Karpas-422 (cell line): ENCODE results near the gene GUCY1B1. TPM values are rescaled to one million over a fixed set of nuclear protein-coding genes. Genes with fewer than 3 reads are reported as not detected.
A peak's percentile ranks its signal among the peaks of the same experiment; 100 is the strongest.

Experiments used
- DNase-seq: peaks from one replicate; pipeline ENCODE4 v3.0.0-alpha.2; 2015
- H2AFZ ChIP-seq: fragments of 200-600 bp; sonication (generic); 2 replicates; pipeline ENCODE4 v1.6.1; 2014; ENCODE audit warnings: antibody characterized with exemption, low read length, mixed read lengths
- H3K27ac ChIP-seq: fragments of 200-600 bp; sonication (generic); 2 replicates; pipeline ENCODE4 v1.5.1; 2014; ENCODE audit warnings: mild to moderate bottlenecking, low read length, moderate library complexity
- H3K27me3 ChIP-seq: fragments of 200-600 bp; sonication (generic); 2 replicates; pipeline ENCODE4 v1.6.1; 2014; ENCODE audit warnings: low read length, mixed read lengths
- H3K36me3 ChIP-seq: fragments of 200-600 bp; sonication (generic); 2 replicates; pipeline ENCODE4 v1.6.1; 2014; ENCODE audit warnings: low read length, mixed read lengths; ENCODE audit not compliant: insufficient read depth
- H3K4me1 ChIP-seq: fragments of 200-600 bp; sonication (generic); 2 replicates; pipeline ENCODE4 v1.6.1; 2014; ENCODE audit warnings: mild to moderate bottlenecking, low read length, mixed read lengths
- H3K4me2 ChIP-seq: fragments of 200-600 bp; sonication (generic); 2 replicates; pipeline ENCODE4 v1.6.1; 2014; ENCODE audit warnings: low read length, low read depth, mild to moderate bottlenecking; ENCODE audit not compliant: poor library complexity, severe bottlenecking
- H3K4me3 ChIP-seq: fragments of 200-600 bp; sonication (generic); 2 replicates; pipeline ENCODE4 v1.5.1; 2014; ENCODE audit warnings: mild to moderate bottlenecking, antibody characterized with exemption, low read length, mixed read lengths
- H3K79me2 ChIP-seq: fragments of 200-600 bp; sonication (generic); 2 replicates; pipeline ENCODE4 v1.6.1; 2014; ENCODE audit warnings: mild to moderate bottlenecking, low read length, mixed read lengths
- H3K9ac ChIP-seq: fragments of 200-600 bp; sonication (generic); 2 replicates; pipeline ENCODE4 v1.6.0; 2014; ENCODE audit warnings: low read length
- H3K9me2 ChIP-seq: fragments of 200-600 bp; sonication (generic), shearing (Covaris generic); replicated peaks from 2 replicates; pipeline ENCODE4 v1.6.0; 2014; ENCODE audit warnings: mild to moderate bottlenecking, low read length, moderate library complexity; ENCODE audit not compliant: insufficient read depth
- H3K9me3 ChIP-seq: fragments of 300-700, 200-600 bp; sonication (generic); 2 replicates; pipeline ENCODE4 v1.6.1; 2014; ENCODE audit warnings: low read length, mixed read lengths
- H4K20me1 ChIP-seq: fragments of 200-600 bp; sonication (generic); 2 replicates; pipeline ENCODE4 v1.6.1; 2014; ENCODE audit warnings: mild to moderate bottlenecking, antibody characterized with exemption, low read length, low read depth; ENCODE audit not compliant: insufficient read depth
- total RNA-seq: library from RNA; depleted of rRNA; stranded (reverse); fragments of >200 nt; shearing (Covaris generic); gene quantifications from 2 replicates; pipeline ENCODE4 v1.2.3, GENCODE V29; 2014; ENCODE audit warnings: low replicate concordance

The GUCY1B1 gene
- total RNA-seq, 1 experiment from 2014 or later, result 3.2 TPM

DNA sequence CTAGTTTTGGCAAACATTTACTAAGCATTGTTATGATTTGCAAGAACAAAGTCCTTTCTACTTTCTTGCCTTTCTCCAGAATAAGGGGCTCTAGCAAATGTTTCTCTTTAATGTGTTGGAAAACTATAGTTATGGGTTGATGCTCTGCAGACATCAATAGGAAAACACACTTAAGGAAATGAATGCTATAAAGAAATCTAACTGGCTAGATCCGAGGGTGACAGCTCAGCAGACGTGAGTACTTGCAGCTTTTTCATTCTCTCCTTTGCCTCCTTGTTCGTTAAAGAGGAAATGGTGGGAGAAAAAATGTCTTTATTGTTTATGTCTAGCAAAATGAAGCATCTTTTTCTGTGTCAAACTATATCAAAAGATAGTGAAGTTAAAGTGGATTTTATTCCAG, 6.3 kb downstream of the GUCY1B1 start:
- Histone ChIP-seq H3K27me3 (no peaks in the 10 kb centered on the region), H3K9me2 (no peaks in the 10 kb centered on the region), H3K79me2 (no peaks in the 10 kb centered on the region), H3K9ac (no peak overlapping the region), H2AFZ (peak overlapping the region; percentile 45), H3K9me3 (no peaks in the 10 kb centered on the region), H3K4me3 (no peak overlapping the region), H3K4me2 (peak overlapping the region; percentile 23), H4K20me1 (no peaks in the 10 kb centered on the region), H3K36me3 (no peaks in the 10 kb centered on the region; the same call in 1 of the 2 replicates), H3K4me1 (peaks cover 92% of the 10 kb centered on the region), H3K27ac (peak overlapping the region; percentile 71)
- peak; percentile 57 for DNase-seq

- Histone ChIP-seq H3K36me3 (no peaks in the 10 kb centered on the region; the same call in 1 of the 2 replicates), H3K27ac (peak overlapping the region; percentile 71), H3K4me1 (peaks cover 81% of the 10 kb centered on the region), H3K27me3 (no peaks in the 10 kb centered on the region), H3K9me3 (peaks cover 6% of the 10 kb centered on the region; the same call in 1 of the 2 replicates), H3K79me2 (no peaks in the 10 kb centered on the region), H3K4me2 (peak overlapping the region; percentile 1), H2AFZ (peak overlapping the region; percentile 13), H4K20me1 (no peaks in the 10 kb centered on the region), H3K9ac (no peak overlapping the region), H3K4me3 (no peak overlapping the region), H3K9me2 (no peaks in the 10 kb centered on the region)
- peak; percentile 61 for DNase-seq
These were observed 7.8 kb downstream of the GUCY1B1 start for GRCh38 chr4:155766622-155767021.

GRCh38 chr4:155768370-155768769, 9.5 kb downstream of the GUCY1B1 start:
- H3K4me2 ChIP-seq, result peak overlapping the region; percentile 36
- H3K4me3 ChIP-seq, result no peak overlapping the region
- peak overlapping the region; percentile 59; the same call in 1 of the 2 replicates for H2AFZ ChIP-seq
- no peaks in the 10 kb centered on the region; the same call in 1 of the 2 replicates for H3K36me3 ChIP-seq
- no peaks in the 10 kb centered on the region for H3K79me2 ChIP-seq
- H3K9me3 ChIP-seq, result peaks cover 6% of the 10 kb centered on the region; the same call in 1 of the 2 replicates
- no peak overlapping the region for H3K9ac ChIP-seq
- H3K9me2 ChIP-seq, result no peaks in the 10 kb centered on the region
- DNase-seq, result no peak
- peaks cover 74% of the 10 kb centered on the region for H3K4me1 ChIP-seq
- H3K27ac ChIP-seq, result peak overlapping the region; percentile 71
- no peaks in the 10 kb centered on the region for H4K20me1 ChIP-seq
- H3K27me3 ChIP-seq, result no peaks in the 10 kb centered on the region

DNA sequence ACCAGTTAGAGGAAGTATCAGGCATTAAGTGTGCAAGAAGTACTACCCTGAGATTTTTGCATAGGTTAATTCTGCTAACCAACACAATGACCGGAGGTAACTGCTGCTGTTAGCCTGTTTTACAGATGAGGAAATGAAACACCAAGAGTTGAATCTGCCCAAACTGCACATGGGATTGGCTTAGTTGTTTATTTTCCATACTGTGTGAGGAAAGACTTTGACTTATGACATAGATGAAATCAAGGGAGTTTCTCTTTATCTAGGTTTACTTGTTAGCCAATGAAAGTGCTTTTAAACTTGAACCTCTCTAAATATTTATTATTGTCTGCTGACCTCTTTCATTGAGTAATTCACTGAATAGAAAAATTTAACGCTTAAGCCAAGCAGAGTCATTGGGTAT, 10.3 kb downstream of the GUCY1B1 start:
- Histone ChIP-seq H3K9me2 (no peaks in the 10 kb centered on the region), H3K27ac (peak overlapping the region; percentile 71), H3K4me2 (peak overlapping the region; percentile 36), H4K20me1 (no peaks in the 10 kb centered on the region), H2AFZ (peak overlapping the region; percentile 59), H3K4me1 (peaks cover 67% of the 10 kb centered on the region), H3K9me3 (peaks cover 6% of the 10 kb centered on the region; the same call in 1 of the 2 replicates), H3K4me3 (peak overlapping the region; percentile 1; the same call in 1 of the 2 replicates), H3K79me2 (no peaks in the 10 kb centered on the region), H3K27me3 (no peaks in the 10 kb centered on the region), H3K36me3 (no peaks in the 10 kb centered on the region; the same call in 1 of the 2 replicates), H3K9ac (peak overlapping the region; percentile 1; the same call in 1 of the 2 replicates)
- peak; percentile 88 for DNase-seq

GRCh38 chr4:155772459-155773195, 13.8 kb downstream of the GUCY1B1 start:
- Histone ChIP-seq H3K4me2 (no peak overlapping the region), H3K27ac (no peak overlapping the region), H3K36me3 (no peaks in the 10 kb centered on the region), H3K9me2 (no peaks in the 10 kb centered on the region), H3K9me3 (peaks cover 6% of the 10 kb centered on the region; the same call in 1 of the 2 replicates), H4K20me1 (no peaks in the 10 kb centered on the region), H3K9ac (no peak overlapping the region), H3K27me3 (no peaks in the 10 kb centered on the region), H3K4me1 (peaks cover 42% of the 10 kb centered on the region), H3K79me2 (no peaks in the 10 kb centered on the region), H2AFZ (peak overlapping the region; percentile 39), H3K4me3 (no peak overlapping the region)
- no peak for DNase-seq

GRCh38 chr4:155773196-155773800, 14.5 kb downstream of the GUCY1B1 start:
- Histone ChIP-seq H4K20me1 (no peaks in the 10 kb centered on the region), H3K9ac (no peak overlapping the region), H3K36me3 (no peaks in the 10 kb centered on the region), H2AFZ (peak overlapping the region; percentile 39), H3K9me2 (no peaks in the 10 kb centered on the region), H3K9me3 (peaks cover 6% of the 10 kb centered on the region; the same call in 1 of the 2 replicates), H3K4me1 (peaks cover 44% of the 10 kb centered on the region), H3K4me2 (no peak overlapping the region), H3K27ac (no peak overlapping the region), H3K27me3 (no peaks in the 10 kb centered on the region), H3K4me3 (no peak overlapping the region), H3K79me2 (no peaks in the 10 kb centered on the region)
- DNase-seq, result peak; percentile 69

- Histone ChIP-seq H4K20me1 (no peaks in the 10 kb centered on the region), H3K9ac (no peak overlapping the region), H3K4me1 (peaks cover 42% of the 10 kb centered on the region), H3K36me3 (no peaks in the 10 kb centered on the region), H3K9me3 (peaks cover 6% of the 10 kb centered on the region; the same call in 1 of the 2 replicates), H3K27ac (no peak overlapping the region), H3K4me3 (no peak overlapping the region), H3K9me2 (no peaks in the 10 kb centered on the region), H3K27me3 (no peaks in the 10 kb centered on the region), H2AFZ (peak overlapping the region; percentile 87), H3K4me2 (no peak overlapping the region), H3K79me2 (no peaks in the 10 kb centered on the region)
- no peak for DNase-seq
These were observed 15.2 kb downstream of the GUCY1B1 start for GRCh38 chr4:155774033-155774432.
